GM12878 (cell line): ENCODE data around the gene PHF21B. TPM values are rescaled to one million over a fixed set of nuclear protein-coding genes. Genes with fewer than 3 reads are reported as not detected.

Experiments used
- ATAC-seq: fragments of 200-7000 bp; cut with Tn5 transposase; 3 replicates; pipeline ENCODE4 v1.9.1; 2020; ENCODE audit warnings: mild to moderate bottlenecking, moderate library complexity
- BruUV-seq: library from RNA; stranded (reverse); fragments of 400-500 nt; replicated peaks from 2 replicates; lab custom pipeline; 2021; lab: Mats Ljungman, UMichigan
- CTCF ChIA-PET: fragments of 300-600 bp; sonication (Branson Sonifier 250); formaldehyde crosslinking; extraction: SDS; loops from one replicate; lab custom pipeline; 2021; ENCODE audit warnings: inconsistent platforms; lab: Yijun Ruan, JAX
- POLR2A ChIA-PET: fragments of 350-600 bp; formaldehyde crosslinking; extraction: SDS; loops from one replicate; lab custom pipeline; 2021; ENCODE audit warnings: inconsistent platforms; lab: Charles Lee
- RAD21 ChIA-PET: fragments of 300-600 bp; sonication (Branson Sonifier 250); formaldehyde crosslinking; loops from one replicate; lab custom pipeline; 2023; ENCODE audit warnings: antibody characterized with exemption; ENCODE audit not compliant: unreplicated experiment; lab: Charles Lee
- SMC1A ChIA-PET: fragments of 300-600 bp; sonication (Branson Sonifier 250); formaldehyde crosslinking; loops from one replicate; lab custom pipeline; 2023; ENCODE audit not compliant: unreplicated experiment, uncharacterized antibody; lab: Charles Lee
- DNase-seq: peaks from one replicate; pipeline ENCODE4 v3.0.0-alpha.2; 2011; ENCODE audit warnings: low read depth, low spot score
- FAIRE-seq: peaks from 3 replicates; lab custom pipeline; 2011; peaks lifted over from hg19 to GRCh38; lab: Jason Lieb, UNC
- H2AFZ ChIP-seq: 2 replicates; pipeline ENCODE4 v1.6.0; 2011; ENCODE audit warnings: low read depth, low read length, control low read depth; ENCODE audit not compliant: control insufficient read depth
- H3K27ac ChIP-seq: 2 replicates; pipeline ENCODE4 v1.5.1; 2011; ENCODE audit warnings: control low read depth; ENCODE audit not compliant: control insufficient read depth, insufficient read depth
- H3K27me3 ChIP-seq, 2 experiments: replicated peaks in 1 of 2; 2 replicates each; pipeline versions ENCODE4 v1.6.0 to v1.6.1; 2011; ENCODE audit warnings: low read length in 1 of 2; ENCODE audit not compliant: control insufficient read depth in 2 of 2, insufficient read depth in 2 of 2
- H3K36me3 ChIP-seq, 2 experiments: 2 replicates each; pipeline ENCODE4 v1.5.1; 2011; ENCODE audit warnings: low read length in 1 of 2; ENCODE audit not compliant: control insufficient read depth in 2 of 2, insufficient read depth in 2 of 2
- H3K4me1 ChIP-seq: 2 replicates; pipeline ENCODE4 v1.6.1; 2011; ENCODE audit warnings: mild to moderate bottlenecking, low read length, moderate library complexity, mixed read lengths; ENCODE audit not compliant: control insufficient read depth, insufficient read depth
- H3K4me2 ChIP-seq: 2 replicates; pipeline ENCODE4 v1.6.0; 2011; ENCODE audit warnings: control low read depth; ENCODE audit not compliant: control insufficient read depth, insufficient read depth
- H3K4me3 ChIP-seq: fragments of 200-600 bp; sonication (generic); 2 replicates; pipeline ENCODE4 v1.5.1; 2016
- H3K79me2 ChIP-seq: 2 replicates; pipeline ENCODE4 v1.6.0; 2011; ENCODE audit warnings: low read length; ENCODE audit not compliant: control insufficient read depth, insufficient read depth
- H3K9ac ChIP-seq: 2 replicates; pipeline ENCODE4 v1.8.0; 2011; ENCODE audit warnings: low read length, control low read depth, mixed read lengths; ENCODE audit not compliant: control insufficient read depth, insufficient read depth
- H3K9me3 ChIP-seq: replicated peaks from 3 replicates; pipeline ENCODE4 v1.5.1; 2011; ENCODE audit warnings: mild to moderate bottlenecking, low read length; ENCODE audit not compliant: control insufficient read depth, insufficient read depth
- H4K20me1 ChIP-seq: 2 replicates; pipeline ENCODE4 v1.6.0; 2011; ENCODE audit not compliant: control insufficient read depth, insufficient read depth
- IKZF2 ChIP-seq, 2 experiments: fragments of 450-650 bp; IDR thresholded peaks; 2 replicates each; pipeline ENCODE4 v1.6.1; 2017; ENCODE audit warnings: mild to moderate bottlenecking in 2 of 2, moderate library complexity in 2 of 2
- MEF2B ChIP-seq: fragments of 450-650 bp; IDR thresholded peaks from 2 replicates; pipeline ENCODE4 v1.6.1; 2018; ENCODE audit warnings: mild to moderate bottlenecking, moderate library complexity; ENCODE audit not compliant: partially characterized antibody, poor library complexity, severe bottlenecking
- NFXL1 ChIP-seq: fragments of 450-650 bp; IDR thresholded peaks from 2 replicates; pipeline ENCODE4 v1.6.1; 2017; ENCODE audit warnings: antibody characterized with exemption, mild to moderate bottlenecking, borderline replicate concordance
- POLR2A ChIP-seq: IDR thresholded peaks from 2 replicates; pipeline ENCODE4 v1.6.1; 2011; ENCODE audit warnings: low read depth, mild to moderate bottlenecking, low read length
- RAD21 ChIP-seq: IDR thresholded peaks from 2 replicates; pipeline ENCODE4 v1.6.1; 2011; ENCODE audit warnings: mild to moderate bottlenecking, low read depth, low read length, moderate library complexity; ENCODE audit not compliant: insufficient read depth
- RB1 ChIP-seq: fragments of 450-650 bp; formaldehyde crosslinking; IDR thresholded peaks from 2 replicates; pipeline ENCODE4 v1.6.1; 2017; ENCODE audit warnings: mild to moderate bottlenecking, borderline replicate concordance
- RBBP5 ChIP-seq: fragments of 200-600 bp; sonication (generic); conservative IDR thresholded peaks from 2 replicates; pipeline ENCODE4 v1.6.1; 2016
- RELA ChIP-seq: fragments of 450-650 bp; IDR thresholded peaks from 2 replicates; pipeline ENCODE4 v1.8.0; 2014; ENCODE audit warnings: borderline replicate concordance; ENCODE audit not compliant: partially characterized antibody
- REST ChIP-seq: IDR thresholded peaks from 2 replicates; pipeline ENCODE4 v1.6.1; 2012; ENCODE audit warnings: mild to moderate bottlenecking, low read depth, low read length
- SMARCA5 ChIP-seq: fragments of 450-650 bp; IDR thresholded peaks from 2 replicates; pipeline ENCODE4 v1.6.1; 2017; ENCODE audit warnings: mild to moderate bottlenecking
- WRNIP1 ChIP-seq: IDR thresholded peaks from 2 replicates; pipeline ENCODE4 v1.6.1; 2011; ENCODE audit warnings: low read depth, low read length, improper control_type of control experiment, borderline replicate concordance
- YBX1 ChIP-seq: fragments of 450-650 bp; IDR thresholded peaks from 2 replicates; pipeline ENCODE4 v1.6.1; 2016; ENCODE audit warnings: antibody characterized with exemption
- ZNF207 ChIP-seq: fragments of 450-650 bp; IDR thresholded peaks from 2 replicates; pipeline ENCODE4 v1.6.1; 2014; ENCODE audit warnings: antibody characterized with exemption, mild to moderate bottlenecking, borderline replicate concordance
- WGBS: methylation state at CpG from one replicate; pipeline ENCODE4 v1.1.6; 2016; ENCODE audit warnings: low lambda C conversion rate; ENCODE audit not compliant: insufficient replicate concordance, insufficient coverage; ENCODE audit errors: missing lambda C conversion rate; 5-methylcytosine and 5-hydroxymethylcytosine counted together
- in situ Hi-C: fragments of 300-500 bp; cut with MboI; formaldehyde crosslinking; loops from 9 replicates; pipeline ENCODE4 v1.14.3; 2018; ENCODE audit warnings: mixed read lengths
- intact Hi-C: fragments of 100-400 bp; cut with micrococcal nuclease; formaldehyde crosslinking; loops from one replicate; pipeline ENCODE4 v1.14.2; 2022; ENCODE audit not compliant: unreplicated experiment
- polyA plus RNA-seq, 11 experiments: library from polyadenylated mRNA; depleted of rRNA in 4 of 11; unstranded in 6 of 11; stranded (reverse) in 5 of 11; fragments of >200 nt; fragmentation: Nextera tagmentation in 4 of 11; fragmentation: Illumina TruSeq in 1 of 11; extraction: Ambion mirVana in 4 of 11; extraction: Trizol in 1 of 11; gene quantifications; 1 replicate in 1 of 11; 2 replicates in 10 of 11; pipeline versions ENCODE4 v1.2.1 to v1.2.3, GENCODE V29; 2011 to 2016; ENCODE audit warnings: inconsistent platforms in 2 of 11, missing spikeins in 2 of 11, low read depth in 1 of 11
- total RNA-seq, 4 experiments: library from RNA; depleted of rRNA in 3 of 4; stranded (reverse); fragments of >200 nt in 3 of 4; fragmentation: Illumina TruSeq in 1 of 4; extraction: Trizol in 1 of 4; gene quantifications; 2 replicates each; pipeline versions ENCODE4 v1.2.1 to v1.2.3, GENCODE V29; 2013 to 2021

The PHF21B gene
- total and polyA plus RNA-seq, 10 of the 15 experiments (the other 5 are each of a cell fraction or from before 2014, with no cell fraction given) = 0.03 to 0.35 TPM; not detected in 8

GRCh38 chr22:44898236-44898635 is 111.6 kb downstream of the PHF21B start:
- BruUV-seq = no TSS peak
- ChIA-PET POLR2A (no interaction called here), RAD21 (no interaction called here), CTCF (no interaction called here), SMC1A (no interaction called here)
- peaks cover 3% of the 10 kb centered on the region; the same call in 2 of the 3 replicates for H3K9me3 ChIP-seq
- in situ Hi-C loops (loop anchor here (25.0 kb wide), 1 partner anchor 536 kb away; no protein-coding TSS in a partner anchor), intact Hi-C loops (no loop called here)
- H4K20me1 ChIP-seq = no peaks in the 10 kb centered on the region
- WGBS = 43% methylated on average over 6 of the region's 6 CpGs
- TF ChIP-seq MEF2B = no peak
- no peak for TF ChIP-seq YBX1
- no peak for TF ChIP-seq NFXL1
- TF ChIP-seq RAD21 = no peak
- TF ChIP-seq RB1 = no peak
- TF ChIP-seq ZNF207 = no peak
- no peaks in the 10 kb centered on the region for H3K36me3 ChIP-seq
- H3K27me3 ChIP-seq = no peaks in the 10 kb centered on the region; a peak in 1 of 4 replicates
- no peaks in the 10 kb centered on the region for H3K79me2 ChIP-seq
- FAIRE-seq = no peak
- DNase-seq = no peak
- no peaks in the 10 kb centered on the region for H3K4me1 ChIP-seq
- H3K27ac ChIP-seq = no peak overlapping the region
- H3K9ac ChIP-seq = no peak overlapping the region
- no peak overlapping the region for H3K4me2 ChIP-seq
- no peak for ATAC-seq
- H3K4me3 ChIP-seq = no peak overlapping the region
- H2AFZ ChIP-seq = no peak overlapping the region

GRCh38 chr22:44895296-44896055 is 114.3 kb downstream of the PHF21B start:
- Histone ChIP-seq H3K9me3 (no peaks in the 10 kb centered on the region; the same call in 2 of the 3 replicates), H3K4me1 (no peaks in the 10 kb centered on the region), H4K20me1 (no peaks in the 10 kb centered on the region), H3K9ac (no peak overlapping the region), H3K4me3 (no peak overlapping the region), H3K4me2 (no peak overlapping the region), H3K27me3 (no peaks in the 10 kb centered on the region), H3K79me2 (no peaks in the 10 kb centered on the region), H2AFZ (no peak overlapping the region), H3K27ac (no peak overlapping the region), H3K36me3 (no peaks in the 10 kb centered on the region)
- no peak for DNase-seq
- in situ Hi-C loops (loop anchor here (25.0 kb wide), 1 partner anchor 533 kb away; no protein-coding TSS in a partner anchor), intact Hi-C loops (no loop called here)
- RAD21 ChIA-PET = no interaction called here
- BruUV-seq = no TSS peak
- POLR2A ChIA-PET = interaction anchor here (0.5 kb wide), 1 partner anchor 164 kb away, joined by 3 read pairs; no protein-coding TSS in a partner anchor
- WGBS = 60% methylated on average over 23 of the region's 23 CpGs
- SMC1A ChIA-PET = no interaction called here
- CTCF ChIA-PET = no interaction called here
- no peak for FAIRE-seq
- no peak for ATAC-seq
- no peak for TF ChIP-seq POLR2A
- no peak for TF ChIP-seq RAD21
- no peak for TF ChIP-seq REST
- TF ChIP-seq WRNIP1 = no peak
- TF ChIP-seq SMARCA5 = no peak
- TF ChIP-seq RBBP5 = no peak
- TF ChIP-seq RELA = no peak
- no peak for TF ChIP-seq IKZF2 (IDR thresholded peaks at IDR 0.05)
